Esophagus squamous epithelium (tissue), 4 donors: ENCODE results near the gene VASH1.

ENCODE experiments used
- POLR2A ChIP-seq, 4 donors: fragments of 450-650 bp; IDR thresholded peaks; one replicate each; pipeline ENCODE4 v1.6.1; 2017; ENCODE audit warnings: antibody characterized with exemption in 4 of 4, mild to moderate bottlenecking in 4 of 4, moderate library complexity in 3 of 4
- TF ChIP-seq, protein P1 (sequence below), 6 experiments: fragments of 450-650 bp in 4 of 6; fragments of 200-600 bp in 2 of 6; sonication (generic) in 2 of 6; IDR thresholded peaks; one replicate each; pipeline ENCODE4 v1.5.1; 2016 to 2019; ENCODE audit warnings: antibody characterized with exemption in 6 of 6, mild to moderate bottlenecking in 4 of 6, moderate library complexity in 4 of 6

DNA sequence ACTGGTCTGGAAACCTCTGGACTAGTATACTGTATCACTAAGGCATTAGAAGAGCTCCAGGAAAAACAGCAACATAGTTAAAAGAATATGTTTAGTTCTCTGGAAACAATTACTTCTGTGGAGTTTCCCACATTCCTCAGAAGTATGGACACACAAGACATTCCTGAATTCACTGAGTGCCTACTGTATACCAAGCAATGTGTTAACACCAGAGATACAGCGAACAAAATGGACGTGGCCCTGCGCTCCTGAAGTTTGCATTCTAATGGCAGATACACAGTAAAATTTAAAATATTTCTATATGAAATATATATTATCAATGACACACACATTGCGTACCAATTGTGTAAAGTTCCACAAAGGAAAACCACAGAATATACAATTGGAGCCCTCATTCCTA, 50.3 kb downstream of the VASH1 start:
- TF ChIP-seq, protein P1, sequence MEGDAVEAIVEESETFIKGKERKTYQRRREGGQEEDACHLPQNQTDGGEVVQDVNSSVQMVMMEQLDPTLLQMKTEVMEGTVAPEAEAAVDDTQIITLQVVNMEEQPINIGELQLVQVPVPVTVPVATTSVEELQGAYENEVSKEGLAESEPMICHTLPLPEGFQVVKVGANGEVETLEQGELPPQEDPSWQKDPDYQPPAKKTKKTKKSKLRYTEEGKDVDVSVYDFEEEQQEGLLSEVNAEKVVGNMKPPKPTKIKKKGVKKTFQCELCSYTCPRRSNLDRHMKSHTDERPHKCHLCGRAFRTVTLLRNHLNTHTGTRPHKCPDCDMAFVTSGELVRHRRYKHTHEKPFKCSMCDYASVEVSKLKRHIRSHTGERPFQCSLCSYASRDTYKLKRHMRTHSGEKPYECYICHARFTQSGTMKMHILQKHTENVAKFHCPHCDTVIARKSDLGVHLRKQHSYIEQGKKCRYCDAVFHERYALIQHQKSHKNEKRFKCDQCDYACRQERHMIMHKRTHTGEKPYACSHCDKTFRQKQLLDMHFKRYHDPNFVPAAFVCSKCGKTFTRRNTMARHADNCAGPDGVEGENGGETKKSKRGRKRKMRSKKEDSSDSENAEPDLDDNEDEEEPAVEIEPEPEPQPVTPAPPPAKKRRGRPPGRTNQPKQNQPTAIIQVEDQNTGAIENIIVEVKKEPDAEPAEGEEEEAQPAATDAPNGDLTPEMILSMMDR (IDR thresholded peaks at IDR 0.05): no peak
- no peak for TF ChIP-seq POLR2A (IDR thresholded peaks at IDR 0.05)
